ENCODE measurements around the gene CLASRP.

The CLASRP gene

DNA sequence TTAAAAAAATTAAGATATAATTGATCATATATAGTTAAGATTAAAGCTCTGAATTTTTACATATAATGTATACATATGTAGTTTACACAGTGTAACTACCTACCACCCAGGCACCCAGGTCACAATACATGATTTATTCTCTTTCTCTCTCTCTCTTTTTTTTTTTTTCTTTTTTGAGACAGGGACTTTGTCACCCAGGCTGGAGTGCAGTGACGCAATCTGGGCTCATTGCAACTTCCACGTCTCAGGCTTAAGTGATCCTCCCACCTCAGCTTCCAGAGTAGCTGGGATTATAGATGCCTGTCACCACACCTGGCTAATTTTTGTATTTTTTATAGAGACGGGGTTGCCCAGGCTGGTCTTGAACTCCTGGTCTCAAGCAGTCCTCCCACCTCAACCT is 18.8 kb upstream of the CLASRP start:
- DNase-seq (ENCODE audit: low read depth in 1 of 2, low spot score in 1 of 2), result no peak

GRCh38 chr19:45021971-45022370 is 16.9 kb upstream of the CLASRP start:
- DNase-seq (ENCODE audit: low read depth in 1 of 2, low spot score in 1 of 2), result no peak

- no peak for DNase-seq (ENCODE audit: low read depth in 1 of 2, low spot score in 1 of 2)
Measured at GRCh38 chr19:45023048-45023447, 15.8 kb upstream of the CLASRP start.

- DNase-seq (ENCODE audit: low read depth in 1 of 2, low spot score in 1 of 2), result no peak
Measured at GRCh38 chr19:45025264-45025663, 13.6 kb upstream of the CLASRP start.

- DNase-seq (ENCODE audit: low read depth in 1 of 2, low spot score in 1 of 2), result no peak
Measured at GRCh38 chr19:45027371-45027770, 11.5 kb upstream of the CLASRP start.

DNA sequence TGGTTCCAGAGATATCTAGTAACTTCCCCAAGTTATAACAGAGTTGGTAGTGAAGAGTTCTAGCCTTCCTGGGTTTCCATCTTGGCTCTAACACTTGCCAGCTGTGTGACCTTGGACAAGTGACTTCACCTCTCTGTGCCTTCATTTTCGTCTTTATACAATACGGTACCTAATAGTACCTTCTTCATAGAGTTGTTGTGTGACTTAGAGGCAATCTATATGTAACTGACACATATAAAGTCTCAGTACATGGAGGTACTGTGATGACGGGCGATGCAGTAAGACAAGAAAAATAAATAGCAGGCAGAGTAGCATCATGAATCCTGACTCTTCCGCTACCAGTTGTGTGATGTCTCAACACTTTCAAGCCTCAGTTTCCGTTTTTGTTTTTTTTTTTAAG is 8.0 kb upstream of the CLASRP start:
- no peak for DNase-seq (ENCODE audit: low read depth in 1 of 2, low spot score in 1 of 2)

GRCh38 chr19:45032421-45032820 is 6.4 kb upstream of the CLASRP start:
- no peak for DNase-seq (ENCODE audit: low read depth in 1 of 2, low spot score in 1 of 2)

DNA sequence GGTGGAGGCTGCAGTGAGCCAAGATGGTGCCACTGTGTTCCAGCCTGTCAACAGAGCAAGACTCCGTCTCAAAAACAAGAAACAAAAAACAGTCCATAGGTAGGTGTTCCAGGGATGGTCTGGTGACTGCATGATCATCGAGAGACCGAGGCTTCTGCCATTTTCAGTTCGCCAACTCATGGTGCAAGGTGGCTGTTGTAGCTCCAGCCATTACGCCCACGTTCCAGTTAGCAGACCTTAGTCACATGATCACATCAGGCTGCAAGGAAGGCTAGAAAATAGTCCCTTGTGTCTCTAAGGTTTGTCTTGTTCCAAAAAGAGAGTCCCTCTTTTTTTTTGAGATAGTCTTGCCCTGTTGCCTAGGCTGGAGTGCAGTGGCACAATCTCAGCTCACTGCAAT is 3.1 kb upstream of the CLASRP start:
- DNase-seq (ENCODE audit: low read depth in 1 of 2, low spot score in 1 of 2), result no peak

GRCh38 chr19:45037393-45038169 is 1.3 kb upstream of the CLASRP start:
- DNase-seq (ENCODE audit: low read depth in 1 of 2, low spot score in 1 of 2), result no peak

DNA sequence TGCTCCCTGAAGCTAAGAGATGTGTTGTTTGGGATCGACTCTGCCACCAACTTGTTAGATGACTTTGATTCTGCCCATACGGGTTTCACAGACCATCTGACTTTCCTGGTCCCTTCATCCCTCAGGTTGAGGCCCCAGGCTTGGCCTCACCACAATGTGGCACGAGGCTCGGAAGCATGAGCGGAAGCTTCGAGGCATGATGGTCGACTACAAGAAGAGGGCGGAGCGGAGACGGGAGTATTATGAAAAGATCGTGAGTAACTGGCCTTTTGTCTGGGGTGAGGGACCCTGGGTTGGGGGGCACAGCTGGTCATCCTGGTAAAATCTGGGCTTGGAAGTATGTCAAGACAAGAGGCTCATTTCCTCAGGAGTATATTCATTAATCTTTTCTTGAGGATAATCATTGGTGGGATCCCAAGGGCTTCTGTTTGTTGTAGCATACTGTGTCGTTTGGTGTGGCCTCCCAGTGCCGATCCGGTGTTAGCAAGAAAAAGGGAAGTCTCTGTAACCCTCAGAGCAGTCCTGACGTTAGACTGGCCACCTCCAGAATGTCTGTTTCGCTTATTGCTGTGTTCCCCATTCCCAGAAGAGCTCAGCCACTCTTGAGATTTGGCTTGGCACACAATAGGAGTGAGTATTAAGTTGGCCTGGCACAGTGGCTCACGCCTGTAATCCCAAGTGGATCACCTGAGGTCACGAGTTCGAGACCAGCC is 1.4 kb downstream of the CLASRP start:
- no peak for DNase-seq (ENCODE audit: low read depth in 1 of 2, low spot score in 1 of 2)

DNA sequence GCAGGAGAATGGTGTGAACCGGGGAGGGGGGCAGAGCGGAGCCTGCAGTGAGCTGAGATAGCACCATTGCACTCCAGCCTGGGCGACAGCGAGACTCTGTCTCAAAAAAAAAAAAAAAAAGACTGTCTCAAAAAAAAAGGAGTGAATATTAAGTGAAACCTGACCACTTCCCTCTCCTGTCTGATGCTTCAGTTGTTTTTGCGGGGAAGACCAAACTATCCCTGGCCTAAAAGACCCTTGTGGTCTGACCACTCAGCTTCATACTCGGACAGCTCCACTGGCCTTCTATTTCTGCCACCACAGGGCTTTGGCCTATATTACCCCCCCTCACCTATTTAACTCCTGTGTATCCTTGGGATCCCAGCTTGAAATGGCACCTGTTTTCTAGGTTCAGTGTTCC is 2.3 kb downstream of the CLASRP start:
- no peak for DNase-seq (ENCODE audit: low read depth in 1 of 2, low spot score in 1 of 2)

GRCh38 chr19:45045671-45046353 is 7.0 kb downstream of the CLASRP start:
- DNase-seq (ENCODE audit: low read depth in 1 of 2, low spot score in 1 of 2), result no peak

- DNase-seq (ENCODE audit: low read depth in 1 of 2, low spot score in 1 of 2), result no peak
Measured at GRCh38 chr19:45046355-45046754, 7.5 kb downstream of the CLASRP start.

- DNase-seq (ENCODE audit: low read depth in 1 of 2, low spot score in 1 of 2), result no peak
Measured at GRCh38 chr19:45047188-45047797, 8.4 kb downstream of the CLASRP start.

- DNase-seq (ENCODE audit: low read depth in 1 of 2, low spot score in 1 of 2), result no peak
Measured at GRCh38 chr19:45049073-45049736, 10.4 kb downstream of the CLASRP start.

- no peak for DNase-seq (ENCODE audit: low read depth in 1 of 2, low spot score in 1 of 2)
Measured at GRCh38 chr19:45050036-45050435, 11.2 kb downstream of the CLASRP start.

GRCh38 chr19:45051929-45052579 is 13.2 kb downstream of the CLASRP start:
- no peak for DNase-seq (ENCODE audit: low read depth in 1 of 2, low spot score in 1 of 2)

DNA sequence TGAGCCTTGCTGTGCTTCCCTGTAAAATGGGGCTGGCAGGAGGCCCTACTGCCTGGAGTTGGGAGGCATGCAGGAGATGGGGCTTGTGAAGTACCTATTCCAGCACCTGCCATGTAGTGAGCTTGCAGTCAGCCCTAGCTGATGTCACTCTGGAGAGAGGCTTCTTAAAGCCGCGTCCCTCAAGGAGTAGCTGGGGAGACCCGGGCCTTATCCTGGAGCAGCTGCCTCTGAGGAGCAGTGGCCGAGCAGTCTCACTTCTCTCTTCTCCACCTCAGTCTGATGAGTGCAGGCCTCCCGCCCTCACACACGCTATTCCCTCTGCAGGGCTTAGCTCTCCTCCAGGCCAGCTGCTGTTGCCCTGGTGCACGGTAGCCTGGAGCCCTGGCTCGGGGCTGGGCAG is 18.0 kb downstream of the CLASRP start:
- DNase-seq (ENCODE audit: low read depth in 1 of 2, low spot score in 1 of 2), result no peak

DNA sequence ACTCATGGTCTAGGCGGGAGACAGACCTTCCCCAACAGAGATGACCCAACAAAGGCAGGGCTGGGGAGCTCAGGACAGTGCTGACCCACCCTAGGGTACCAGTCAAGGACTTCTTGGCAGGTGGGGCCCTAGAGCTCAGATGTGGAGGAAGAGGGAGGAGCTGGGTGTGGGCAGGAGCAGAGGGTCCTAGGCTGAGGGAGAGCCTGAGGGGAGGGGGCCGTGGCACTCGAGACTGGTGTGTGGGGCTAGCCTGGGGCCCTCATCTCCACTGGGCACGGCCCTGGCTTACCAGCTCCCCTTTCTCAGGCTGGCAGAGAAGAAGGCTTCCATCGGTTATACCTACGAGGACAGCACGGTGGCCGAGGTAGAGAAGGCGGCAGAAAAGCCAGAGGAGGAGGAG is 18.6 kb downstream of the CLASRP start:
- DNase-seq (ENCODE audit: low read depth in 1 of 2, low spot score in 1 of 2), result no peak

DNA sequence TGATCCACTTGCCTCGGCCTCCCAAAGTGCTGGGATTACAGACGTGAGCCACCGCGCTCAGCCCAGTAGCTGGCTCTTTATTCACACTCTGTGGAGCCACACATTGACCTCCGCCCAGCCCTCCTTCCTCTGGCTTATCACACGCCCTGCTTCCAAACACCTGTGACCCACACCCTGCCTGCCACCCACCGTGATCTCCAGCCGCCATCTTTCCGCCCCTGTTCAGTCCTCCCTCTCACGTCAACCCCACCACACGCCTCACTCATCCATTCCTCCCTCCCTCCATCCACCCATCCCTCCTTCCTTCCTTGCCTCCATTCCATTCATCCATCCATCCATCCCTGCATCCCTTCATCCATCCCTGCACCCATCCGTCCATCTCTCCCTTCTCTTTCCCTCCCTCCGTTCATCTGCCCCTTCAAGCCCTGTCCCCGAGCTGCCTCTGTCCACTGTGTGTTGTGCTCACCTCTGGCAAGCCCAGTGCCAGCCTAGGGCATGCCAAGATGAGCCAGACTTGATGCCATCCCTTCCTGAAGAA is 19.8 kb downstream of the CLASRP start:
- DNase-seq (ENCODE audit: low read depth in 1 of 2, low spot score in 1 of 2), result no peak

All from activated T-helper 1 cell treated with anti-CD3 and anti-CD28 coated beads, Interleukin-2, amount 50 U/mL, for 16 hours (primary cell).